ENCODE measurements around the gene KLHDC4.
"Not testable (repeated sequence)": the region's sequence is repeated elsewhere in the genome, so short reads cannot be mapped to it uniquely, and the experiment has no call there.

The KLHDC4 gene

DNA sequence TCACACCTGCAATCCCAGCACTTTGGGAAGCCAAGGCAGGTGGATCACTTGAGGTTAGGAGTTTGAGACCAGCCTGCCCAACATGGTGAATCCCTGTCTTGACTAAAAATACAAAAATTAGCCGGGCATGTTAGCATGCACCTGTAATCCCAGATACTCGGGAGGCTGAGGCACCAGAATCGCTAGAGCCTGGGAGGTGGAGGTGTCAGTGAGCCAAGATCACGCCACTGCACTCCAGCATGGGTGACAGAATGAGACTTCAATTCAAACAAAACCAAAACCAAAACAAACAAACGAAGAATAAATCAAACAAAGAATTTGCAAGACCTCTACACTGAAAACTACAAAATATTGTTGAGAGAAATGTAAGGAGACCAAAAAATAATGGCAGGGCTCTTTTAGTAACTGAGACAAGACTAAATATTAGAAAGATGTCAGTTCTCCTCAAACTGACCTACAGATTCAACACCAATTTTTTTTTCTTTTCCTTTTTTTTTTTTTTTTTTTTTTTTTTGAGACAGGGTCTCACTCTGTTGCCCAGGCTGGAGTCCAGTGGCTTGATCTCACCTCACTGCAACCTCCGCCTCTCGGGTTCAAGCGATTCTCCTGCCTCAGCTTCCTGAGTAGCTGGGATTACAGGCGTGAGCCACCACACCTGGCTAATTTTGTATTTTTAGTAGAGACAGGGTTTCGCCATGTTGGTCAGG lies 23.1 kb upstream of the KLHDC4 start:
- DNase-seq (ENCODE audit: low read depth): not testable (repeated sequence)

DNA sequence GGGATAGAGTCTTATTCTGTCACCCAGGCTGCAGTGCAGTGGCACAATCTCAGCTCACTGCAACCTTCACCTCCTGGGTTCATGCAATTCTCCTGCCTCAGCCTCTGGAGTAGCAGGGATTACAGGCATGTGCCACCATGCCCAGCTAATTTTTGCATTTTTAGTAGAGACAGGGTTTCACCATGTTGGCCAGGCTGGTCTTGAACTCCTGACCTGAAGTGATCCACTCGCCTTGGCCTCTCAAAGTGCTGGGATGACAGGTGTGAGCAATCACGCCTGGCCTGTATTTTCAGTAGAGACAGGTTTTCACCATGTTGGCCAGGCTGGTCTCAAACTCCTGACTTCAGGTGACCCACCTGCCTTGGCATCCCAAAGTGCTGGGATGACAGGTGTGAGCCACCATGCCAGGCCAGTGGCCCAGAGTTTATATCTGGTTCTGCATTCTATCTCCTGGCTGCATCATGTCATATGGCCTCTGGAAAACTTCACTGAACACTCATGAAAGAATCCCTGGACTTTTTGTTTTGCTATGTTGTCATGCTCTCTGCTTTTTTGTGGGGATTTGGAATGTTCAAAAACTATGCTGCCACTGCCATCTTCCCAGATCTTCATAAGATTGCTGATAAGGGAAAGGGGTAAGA lies 21.8 kb upstream of the KLHDC4 start:
- not testable (repeated sequence) for DNase-seq (ENCODE audit: low read depth)

DNA sequence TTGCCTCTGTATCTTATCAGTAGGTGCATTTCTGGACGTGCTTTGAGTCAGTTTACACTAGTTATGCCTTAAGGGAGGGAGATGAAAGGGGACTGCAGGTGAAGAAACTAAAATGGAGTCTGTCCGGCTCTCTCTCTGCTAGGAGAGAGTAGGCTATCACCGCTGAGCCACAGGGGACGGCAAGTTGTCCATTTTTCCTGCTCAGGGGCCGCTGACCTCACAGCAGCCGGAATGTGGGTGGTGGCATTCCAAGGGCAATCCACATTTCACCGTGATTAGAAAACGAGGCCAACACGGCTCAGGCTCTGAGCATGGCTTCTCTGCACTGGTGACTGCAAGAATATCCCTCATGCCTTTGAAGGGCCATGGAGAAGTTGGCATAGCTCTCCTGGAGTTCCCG lies 19.0 kb upstream of the KLHDC4 start:
- no peak for DNase-seq (ENCODE audit: low read depth)

DNA sequence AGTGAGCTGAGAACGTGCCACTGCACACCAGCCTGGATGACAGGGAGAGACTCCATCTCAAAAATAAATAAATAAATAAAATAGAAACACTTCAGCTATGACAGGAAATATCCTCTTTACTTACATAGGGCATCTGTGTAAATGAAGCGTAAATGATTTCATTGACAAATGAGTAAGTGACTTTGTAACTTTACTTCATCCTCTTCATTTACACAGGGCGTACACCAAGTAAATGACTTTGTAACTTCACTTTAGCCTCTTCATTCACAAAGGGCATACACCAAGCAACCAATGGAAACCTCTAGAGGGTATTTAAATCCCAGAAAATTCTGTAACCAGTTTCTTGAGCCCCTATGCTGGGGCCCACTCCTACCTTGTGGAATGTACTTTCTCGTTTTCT lies 16.2 kb upstream of the KLHDC4 start:
- no peak for DNase-seq (ENCODE audit: low read depth)

DNA sequence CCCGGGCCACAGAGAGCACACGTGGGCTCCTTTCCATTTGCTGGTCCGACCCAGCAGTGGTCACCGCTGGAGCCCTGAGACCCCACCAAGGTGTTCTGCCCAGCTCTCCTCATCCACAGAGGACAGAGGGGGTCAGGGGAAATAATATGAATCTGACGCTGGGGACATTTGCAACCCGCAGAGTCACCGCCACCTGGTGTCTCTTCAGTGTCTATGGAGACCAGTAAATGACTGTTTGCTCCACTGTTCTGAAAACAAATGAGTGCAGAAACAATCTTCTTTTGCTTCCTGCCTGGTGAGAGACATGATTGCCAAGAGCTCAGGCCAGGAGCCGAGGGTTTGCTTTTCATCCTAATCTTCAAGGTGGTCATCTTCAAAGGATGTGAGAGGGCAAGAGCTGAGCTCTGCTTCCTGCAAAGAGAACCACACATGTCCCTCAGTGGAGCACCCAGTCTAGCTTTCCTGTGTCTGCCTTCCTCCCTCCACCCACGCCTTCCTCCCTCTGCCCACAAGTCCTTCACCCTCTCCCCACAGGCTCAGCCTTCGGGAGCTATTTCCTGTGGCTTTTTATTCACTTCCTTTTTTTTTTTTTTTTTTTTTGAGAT lies 14.7 kb upstream of the KLHDC4 start:
- no peak for DNase-seq (ENCODE audit: low read depth)

DNA sequence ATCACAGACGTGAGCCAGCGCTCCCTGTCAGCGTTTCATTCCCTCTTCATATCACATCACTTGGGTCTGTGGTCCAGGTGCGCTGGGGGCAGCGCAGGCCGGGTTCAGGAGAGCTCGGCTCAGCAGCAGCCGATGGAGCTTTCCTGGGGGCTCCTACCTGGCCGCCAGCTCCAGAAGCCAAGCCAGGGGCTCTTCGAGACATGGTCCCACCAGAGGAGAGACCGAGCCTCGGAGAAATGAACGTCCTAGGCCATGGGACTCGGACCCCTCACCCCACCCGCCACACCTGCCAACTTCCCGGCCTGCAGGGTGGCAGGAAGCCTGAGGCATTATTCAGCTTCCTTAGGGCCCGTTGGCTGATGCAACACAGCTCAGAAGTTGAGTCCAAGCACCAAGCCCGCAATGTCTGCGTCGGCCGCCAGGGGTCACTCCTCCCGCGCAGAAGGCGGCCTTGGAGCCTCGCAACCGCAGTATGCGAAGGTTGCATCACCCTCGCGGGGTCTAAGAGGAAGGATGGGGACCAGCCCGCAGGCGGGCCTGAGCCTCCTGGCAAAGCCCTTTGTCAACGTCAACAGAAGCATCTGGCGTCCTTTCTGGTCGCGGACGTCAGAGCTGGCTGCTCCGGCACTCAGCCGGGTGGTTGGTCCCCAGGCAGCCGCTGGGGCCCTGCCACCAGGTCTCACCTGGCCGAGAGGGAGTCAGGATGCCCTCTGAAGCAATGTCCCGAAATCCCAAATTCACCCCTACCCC lies 13.2 kb upstream of the KLHDC4 start:
- DNase-seq (ENCODE audit: low read depth): peak; percentile 91

DNA sequence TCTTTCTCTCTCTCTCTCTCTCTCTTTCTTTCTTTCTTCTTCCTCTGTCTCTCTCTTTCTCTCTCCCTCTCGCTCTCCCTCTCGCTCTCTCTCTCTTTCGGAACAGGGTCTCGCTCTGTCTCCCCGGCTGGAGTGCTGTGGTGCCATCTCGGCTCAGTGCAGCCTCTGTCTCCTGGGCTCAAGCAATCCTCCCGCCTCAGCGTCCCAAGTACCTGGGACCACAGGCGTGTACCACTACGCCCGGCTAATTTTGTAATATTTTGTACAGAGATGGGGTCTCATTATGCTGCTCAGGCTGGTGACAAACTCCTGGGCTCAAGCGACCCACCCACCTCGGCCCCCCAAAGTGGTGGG lies 12.7 kb upstream of the KLHDC4 start:
- no peak for DNase-seq (ENCODE audit: low read depth)

DNA sequence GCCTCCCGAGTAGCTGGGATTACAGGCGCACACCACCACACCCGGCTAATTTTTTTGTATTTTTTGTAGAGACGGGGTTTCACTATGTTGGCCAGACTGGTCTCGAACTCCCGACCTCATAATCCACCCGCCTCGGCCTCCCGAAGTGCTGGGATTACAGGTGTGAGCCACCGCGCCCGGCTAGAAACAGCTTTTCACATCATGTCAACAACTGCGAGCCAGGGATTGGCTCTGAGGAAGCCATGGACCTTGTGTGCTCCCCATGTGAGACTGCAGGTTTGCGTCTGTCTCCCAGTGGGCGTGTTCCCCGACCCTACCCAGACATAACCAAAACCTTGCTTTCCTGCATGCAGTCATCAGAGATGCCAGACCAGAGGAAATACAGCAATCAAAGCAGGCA lies 8.1 kb upstream of the KLHDC4 start:
- DNase-seq (ENCODE audit: low read depth): not testable (repeated sequence)

DNA sequence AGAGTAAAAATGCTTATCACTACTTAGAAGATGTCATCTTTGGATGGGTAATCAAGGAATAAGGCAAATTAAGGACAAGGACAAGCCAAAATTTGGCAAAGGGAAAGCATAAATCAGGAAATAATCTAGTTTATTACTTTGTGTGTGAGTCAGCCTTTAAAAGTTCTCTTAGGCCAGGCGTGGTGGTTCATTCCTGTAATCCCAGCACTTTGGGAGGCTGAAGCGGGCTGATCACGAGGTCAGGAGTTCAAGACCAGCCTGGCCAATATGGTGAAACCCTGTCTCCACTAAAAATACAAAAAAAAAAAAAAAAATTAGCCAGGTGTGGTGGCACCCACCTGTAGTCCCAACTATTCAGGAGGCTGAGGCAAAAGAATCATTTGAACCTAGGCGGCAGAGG lies 1.7 kb upstream of the KLHDC4 start:
- not testable (repeated sequence) for DNase-seq (ENCODE audit: low read depth)

DNA sequence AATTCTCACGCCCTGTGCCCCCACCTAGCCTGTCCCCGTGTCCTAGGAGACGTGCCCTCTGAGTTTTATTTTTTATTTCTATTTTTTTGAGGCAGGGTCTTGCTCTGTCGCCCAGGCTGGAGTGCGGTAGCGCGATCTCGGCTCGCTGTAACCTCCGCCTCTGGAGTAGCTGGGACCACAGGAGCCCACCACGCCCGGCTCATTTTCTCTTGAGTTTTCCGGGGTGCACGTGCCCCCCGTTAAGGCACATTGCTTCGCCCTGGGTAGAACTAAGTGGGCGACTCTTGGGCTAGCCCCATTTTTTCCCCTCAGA lies 655 bp upstream of the KLHDC4 start:
- no peak for DNase-seq (ENCODE audit: low read depth)

DNA sequence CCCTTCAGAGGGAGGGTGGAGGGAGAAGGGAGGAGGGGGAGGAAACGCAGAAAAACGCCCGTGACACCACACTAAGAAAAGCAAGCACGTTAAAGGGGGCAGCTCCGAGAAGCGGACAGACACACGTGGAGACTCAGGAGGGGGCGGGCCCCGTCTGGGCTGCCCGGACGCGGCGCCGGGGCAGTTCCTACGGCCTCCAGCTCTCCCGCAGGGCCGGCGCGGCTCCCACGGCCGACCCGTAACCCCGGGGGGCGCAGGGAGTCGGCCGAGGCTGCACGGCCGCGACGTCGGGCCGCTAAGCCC lies 362 bp downstream of the KLHDC4 start:
- peak; percentile 46 for DNase-seq (ENCODE audit: low read depth)

DNA sequence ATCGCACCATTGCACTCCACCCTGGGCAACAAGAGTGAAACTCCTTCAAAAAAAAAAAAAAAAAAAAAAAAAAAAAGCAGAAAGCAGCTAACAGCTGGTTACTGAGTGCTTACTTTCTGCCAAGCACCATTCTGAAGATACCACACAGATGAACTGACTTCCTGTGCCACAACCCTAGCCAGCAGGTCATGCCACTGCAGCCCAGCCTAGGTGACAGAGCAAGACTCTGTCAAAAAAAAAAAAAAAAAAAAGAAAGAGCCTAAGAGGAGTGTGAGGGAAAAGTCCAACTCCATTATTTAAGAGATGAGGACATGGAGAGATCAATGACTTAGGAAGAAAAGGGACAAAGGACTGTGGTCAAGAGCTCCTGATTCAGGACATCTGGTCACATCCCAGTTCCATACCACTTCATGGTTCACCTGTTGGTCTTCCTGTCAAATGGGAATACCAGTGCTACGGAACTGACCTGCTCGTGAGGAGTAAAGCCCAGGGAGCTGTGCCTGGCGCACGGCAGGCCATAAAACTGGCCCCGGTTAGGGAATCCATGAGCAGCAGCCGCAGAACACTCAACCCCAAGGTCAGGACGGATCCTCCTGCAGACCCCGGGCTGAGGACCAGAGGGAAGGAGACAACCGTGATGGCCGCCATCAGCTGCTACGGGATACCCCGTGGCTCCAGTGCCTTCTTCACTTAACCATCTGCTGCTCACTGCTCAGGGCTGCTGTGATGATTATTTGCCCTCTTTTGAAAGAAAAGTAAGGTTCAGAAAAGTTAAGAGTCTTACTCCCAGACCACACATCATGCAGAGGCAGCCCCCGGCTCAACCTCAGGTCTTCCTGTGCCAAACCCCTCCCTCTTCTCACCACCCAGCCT lies 950 bp downstream of the KLHDC4 start:
- DNase-seq (ENCODE audit: low read depth): no peak

DNA sequence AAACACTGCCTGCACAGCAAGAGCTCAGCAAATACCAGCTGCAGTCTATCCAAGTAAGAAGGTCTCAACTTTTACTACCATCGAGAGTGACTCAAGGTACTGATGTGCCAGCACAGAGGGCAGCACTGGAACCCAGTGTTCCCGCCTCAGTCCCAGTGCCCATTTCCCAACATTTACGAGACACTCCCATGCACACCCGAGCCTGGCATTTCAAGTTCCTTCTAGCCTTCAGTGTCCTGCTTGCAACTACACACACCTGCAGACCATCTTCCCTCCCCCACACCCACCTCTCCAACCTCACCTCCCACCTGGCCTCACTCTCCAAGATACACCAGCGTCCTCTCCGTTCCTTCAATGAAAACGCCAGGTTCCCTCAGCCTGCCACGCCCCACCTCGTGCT lies 3.2 kb downstream of the KLHDC4 start:
- DNase-seq (ENCODE audit: low read depth): no peak

DNA sequence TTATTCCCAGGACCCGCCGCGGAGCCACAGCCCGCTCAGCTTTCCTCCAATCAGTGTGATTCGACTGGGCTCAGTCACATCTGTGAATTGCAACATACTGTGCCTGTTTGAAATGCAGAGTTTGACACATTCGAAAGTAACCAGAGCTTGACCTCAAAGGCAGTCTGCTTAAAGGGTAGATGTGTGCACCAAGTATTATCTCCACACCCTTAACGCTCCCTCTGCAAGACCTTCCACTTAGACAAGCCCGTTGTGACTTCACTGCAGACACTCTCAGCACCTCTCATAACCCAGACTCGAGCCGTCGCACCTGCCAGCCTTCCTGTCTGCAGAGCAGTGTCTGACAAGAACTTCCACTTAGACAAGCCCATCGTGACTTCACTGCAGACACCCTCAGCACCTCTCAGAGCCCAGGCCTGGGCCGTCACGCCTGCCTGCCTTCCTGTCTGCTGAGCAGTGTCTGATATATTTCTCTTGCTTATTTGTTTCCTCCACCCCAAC lies 3.7 kb downstream of the KLHDC4 start:
- DNase-seq (ENCODE audit: low read depth): no peak

DNA sequence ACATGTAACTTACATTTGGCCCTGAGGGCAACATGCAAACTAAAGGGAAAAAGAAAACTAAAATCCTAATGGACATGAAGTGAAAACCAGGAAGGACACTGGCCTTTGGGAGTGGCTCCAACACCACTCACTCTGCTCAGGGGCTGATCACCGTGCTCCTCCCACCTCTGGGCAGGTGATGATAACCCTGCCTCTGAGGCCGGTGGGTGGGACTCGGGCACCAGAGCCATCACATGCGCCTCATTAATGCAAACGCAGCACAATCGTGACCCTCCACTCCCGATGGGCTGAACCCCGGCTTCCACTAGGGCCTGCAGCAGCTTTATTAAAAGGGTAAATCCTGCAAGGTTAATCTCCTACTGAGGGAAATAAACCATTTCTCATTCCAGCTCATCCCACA lies 4.7 kb downstream of the KLHDC4 start:
- no peak for DNase-seq (ENCODE audit: low read depth)

DNA sequence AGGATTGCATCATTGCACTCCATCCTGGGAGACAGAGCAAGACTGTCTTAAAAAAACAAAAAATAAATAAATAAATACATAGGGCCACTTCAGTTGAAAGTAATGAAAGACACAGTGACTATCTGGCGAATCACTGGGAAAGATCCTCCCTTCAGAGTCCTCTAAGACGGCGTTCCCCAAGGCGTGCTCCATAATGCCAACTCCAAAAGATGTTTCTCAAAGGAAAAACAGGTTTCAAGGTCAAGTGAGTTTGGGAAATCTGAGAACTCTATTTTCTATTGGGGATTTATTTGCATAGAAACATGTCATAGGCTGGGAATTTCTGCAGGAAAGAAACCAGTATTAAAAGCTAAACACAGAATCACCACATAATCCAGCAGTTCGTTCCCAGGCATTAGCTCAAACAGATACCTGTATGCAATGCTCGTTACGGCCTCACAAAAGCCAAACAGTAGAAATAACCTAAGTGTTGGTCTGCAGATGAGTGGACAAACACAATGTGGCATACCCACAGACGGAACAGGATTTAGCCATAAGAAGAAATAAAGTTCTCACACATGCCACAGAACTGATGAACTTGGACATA lies 7.9 kb downstream of the KLHDC4 start:
- no peak for DNase-seq (ENCODE audit: low read depth)

DNA sequence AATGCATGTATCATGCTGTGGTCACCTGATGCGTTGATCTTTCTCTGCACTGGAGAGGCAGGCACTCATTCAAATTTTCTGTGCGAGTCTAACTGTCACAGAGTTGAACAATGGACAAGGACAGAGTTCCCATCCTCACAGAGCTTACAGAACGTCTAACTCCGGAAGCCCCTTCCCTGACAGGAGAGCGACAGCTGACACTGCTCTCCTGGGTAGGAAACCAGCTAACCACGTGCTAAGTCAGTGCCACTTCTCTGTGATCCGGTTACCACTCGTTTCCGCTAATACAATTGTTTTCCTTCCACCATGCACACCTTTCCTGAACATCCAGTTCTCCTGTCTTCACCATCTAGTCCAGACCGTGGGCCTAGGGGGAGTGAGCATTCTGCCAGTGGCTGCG lies 11.3 kb downstream of the KLHDC4 start:
- no peak for DNase-seq (ENCODE audit: low read depth)

DNA sequence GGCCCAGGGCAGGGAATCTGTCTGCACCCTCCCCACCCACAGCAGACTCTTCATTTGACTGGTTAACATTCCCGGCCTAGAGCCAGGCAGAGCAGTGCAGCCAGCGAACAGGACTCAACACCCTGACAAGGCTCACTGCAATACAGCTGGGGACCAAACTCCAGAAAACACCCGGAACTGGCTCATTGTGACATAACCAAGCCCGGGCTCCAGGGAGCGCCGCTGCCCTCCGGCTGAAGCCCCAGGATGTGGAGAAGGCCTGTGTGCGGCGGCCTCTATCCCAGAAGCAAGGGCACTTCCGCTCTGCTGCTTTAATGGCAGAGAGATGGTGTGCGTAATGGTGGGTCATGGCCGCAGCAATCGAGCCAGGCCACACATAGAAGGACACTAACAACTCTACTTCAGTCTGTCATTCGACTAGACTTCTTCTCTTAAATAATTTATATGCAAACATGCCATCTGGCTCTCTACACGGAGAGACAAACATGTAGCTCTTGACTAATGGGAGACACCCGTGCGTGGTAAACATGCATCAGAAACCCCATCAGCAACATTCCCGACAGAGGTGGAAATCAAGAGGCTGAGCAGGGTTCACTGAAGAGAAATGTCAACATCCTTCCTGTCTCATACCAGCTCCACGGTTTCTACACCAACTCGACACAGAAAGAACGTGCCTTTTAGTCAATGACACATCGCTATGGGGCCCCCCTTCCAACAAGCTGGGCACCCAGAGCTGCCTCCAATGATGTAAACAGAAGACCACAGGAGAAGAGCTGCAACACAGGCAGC lies 18.0 kb downstream of the KLHDC4 start:
- DNase-seq (ENCODE audit: low read depth): no peak

DNA sequence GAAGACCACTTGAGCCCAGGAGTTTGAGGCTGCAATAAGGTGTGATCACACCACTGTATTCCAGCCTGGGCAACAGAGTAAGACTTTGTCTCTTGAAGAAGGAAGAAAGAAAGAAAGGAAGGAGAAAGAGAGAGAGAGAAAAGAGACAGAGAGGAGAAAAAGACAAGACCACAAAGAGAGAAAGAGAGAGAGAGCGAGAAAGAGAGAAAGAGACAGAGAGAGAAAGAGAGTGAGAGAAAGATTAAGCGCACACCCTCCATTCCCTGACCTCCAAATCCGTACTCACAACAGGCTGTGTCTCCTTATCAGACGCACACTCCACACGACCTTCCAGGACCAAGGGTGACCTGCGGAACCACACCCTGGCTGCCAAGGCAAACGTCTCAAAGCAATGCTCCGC lies 19.6 kb downstream of the KLHDC4 start:
- no peak for DNase-seq (ENCODE audit: low read depth)

DNA sequence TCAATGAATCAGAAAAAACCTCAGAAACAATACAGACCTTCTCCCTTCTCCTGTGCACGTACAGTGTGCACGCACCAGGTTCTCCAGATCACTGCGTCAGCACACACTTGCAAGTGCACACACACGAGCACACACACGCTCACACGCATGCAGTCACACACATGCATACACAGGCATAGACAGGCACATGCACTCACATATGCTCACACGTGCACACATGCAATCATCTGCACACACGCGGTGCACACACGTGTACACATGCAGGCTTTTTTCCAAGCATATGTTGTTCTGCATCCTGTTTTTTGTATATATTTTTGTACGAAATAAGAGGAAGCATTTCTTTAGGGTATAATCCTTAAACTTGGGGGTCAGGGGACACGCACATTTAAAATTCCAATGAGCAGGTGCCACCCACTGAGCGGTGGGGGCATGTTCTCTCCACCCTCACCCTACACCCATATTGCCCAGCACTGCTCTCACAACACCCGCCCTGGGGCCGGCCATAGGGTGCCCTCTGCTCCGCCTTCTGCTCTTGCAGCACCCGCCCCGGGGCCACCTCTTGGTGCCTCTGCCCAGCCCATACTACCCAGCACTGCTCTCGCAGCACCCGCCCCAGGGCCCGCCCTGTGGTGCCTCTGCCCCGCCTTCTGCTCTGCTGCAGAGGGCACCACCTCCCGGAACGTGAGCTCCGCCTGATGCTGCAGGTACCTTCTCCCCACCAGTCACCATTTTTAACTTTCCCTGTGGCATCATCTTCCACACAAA lies 20.9 kb downstream of the KLHDC4 start:
- no peak for DNase-seq (ENCODE audit: low read depth)
